K562 (cell line): Measurements from ENCODE around the gene PATJ. TPM values are rescaled to one million over a fixed set of nuclear protein-coding genes. Genes with fewer than 3 reads are reported as not detected.

ENCODE experiments used
- ATAC-seq: fragments of 200-7000 bp; cut with Tn5 transposase; 3 replicates; pipeline ENCODE4 v1.9.1; 2020; ENCODE audit warnings: moderate library complexity
- BruUV-seq: library from RNA; stranded (reverse); fragments of 400-500 nt; replicated peaks from 2 replicates; lab custom pipeline; 2021; lab: Mats Ljungman, UMichigan
- CTCF ChIA-PET: fragments of 300-600 bp; formaldehyde crosslinking; extraction: SDS; loops from one replicate; lab custom pipeline; 2021; ENCODE audit warnings: low intra/inter-chr PET ratio; lab: Yijun Ruan, JAX
- POLR2A ChIA-PET: fragments of 300-600, 350-650 bp; sonication (Branson Sonifier 250); formaldehyde crosslinking; extraction: SDS; loops from one replicate; lab custom pipeline; 2021; ENCODE audit warnings: antibody characterized with exemption, inconsistent platforms; lab: Yijun Ruan, JAX
- DNase-seq, 4 experiments: peaks; one replicate each; pipeline versions ENCODE4 v3.0.0 to v3.0.0-alpha.2; 2011 to 2018; ENCODE audit warnings: low spot score in 3 of 4, mixed read lengths in 3 of 4; ENCODE audit errors: extremely low read depth in 1 of 4
- FAIRE-seq: peaks from 2 replicates; lab custom pipeline; 2011; peaks lifted over from hg19 to GRCh38; lab: Jason Lieb, UNC
- H2AFZ ChIP-seq: 2 replicates; pipeline ENCODE4 v1.6.0; 2011; ENCODE audit warnings: low read depth, low read length, control low read depth, inconsistent platforms
- H3K27ac ChIP-seq: fragments of 200-600 bp; 3 replicates; pipeline ENCODE4 v1.8.0; 2011; ENCODE audit warnings: low read depth, mild to moderate bottlenecking, control low read depth, inconsistent platforms, low read length, moderate library complexity, mixed read lengths; ENCODE audit errors: extremely low read depth
- H3K27me3 ChIP-seq, 2 experiments: fragments of 300-600 bp in 1 of 2; 2 replicates in 1 of 2; 3 replicates in 1 of 2; pipeline versions ENCODE4 v1.6.0 to v1.8.0; 2011; ENCODE audit warnings: inconsistent platforms in 2 of 2, low read length in 2 of 2, mild to moderate bottlenecking in 1 of 2, mixed read lengths in 1 of 2, moderate library complexity in 1 of 2; ENCODE audit not compliant: control insufficient read depth in 2 of 2, insufficient read depth in 2 of 2
- H3K36me3 ChIP-seq: fragments of 300-600 bp; 3 replicates; pipeline ENCODE4 v1.8.0; 2011; ENCODE audit warnings: mild to moderate bottlenecking, low read length, inconsistent platforms; ENCODE audit not compliant: control insufficient read depth, insufficient read depth
- H3K4me1 ChIP-seq, 2 experiments: fragments of 200-600 bp in 1 of 2; replicated peaks in 1 of 2; 2 replicates in 1 of 2; 3 replicates in 1 of 2; pipeline versions ENCODE4 v1.5.1 to v1.8.0; 2011; ENCODE audit warnings: inconsistent platforms in 2 of 2, low read length in 2 of 2, mild to moderate bottlenecking in 1 of 2, mixed read lengths in 1 of 2, moderate library complexity in 1 of 2; ENCODE audit not compliant: control insufficient read depth in 2 of 2, insufficient read depth in 2 of 2
- H3K4me2 ChIP-seq: 2 replicates; pipeline ENCODE4 v1.6.1; 2011; ENCODE audit warnings: low read length, control low read depth, inconsistent platforms, mixed read lengths; ENCODE audit not compliant: insufficient read depth
- H3K4me3 ChIP-seq: fragments of 200-600 bp; sonication (generic), shearing (Covaris generic); 2 replicates; pipeline ENCODE4 v1.5.1; 2016; ENCODE audit warnings: control low read depth, inconsistent platforms
- H3K79me2 ChIP-seq: fragments of 200-600 bp; 3 replicates; pipeline ENCODE4 v1.8.0; 2011; ENCODE audit warnings: low read length, inconsistent platforms; ENCODE audit not compliant: control insufficient read depth, insufficient read depth
- H3K9ac ChIP-seq, 2 experiments: 2 replicates each; pipeline versions ENCODE4 v1.6.0 to v1.6.1; 2011; ENCODE audit warnings: low read depth in 2 of 2, low read length in 2 of 2, control low read depth in 1 of 2, inconsistent platforms in 1 of 2, mild to moderate bottlenecking in 1 of 2, mixed read lengths in 1 of 2; ENCODE audit not compliant: insufficient read depth in 1 of 2
- H3K9me1 ChIP-seq: one replicate; pipeline ENCODE4 v1.6.0; 2011; ENCODE audit warnings: inconsistent platforms, mild to moderate bottlenecking, low read length, moderate library complexity; ENCODE audit not compliant: control insufficient read depth, insufficient read depth
- H3K9me3 ChIP-seq: replicated peaks from 2 replicates; pipeline ENCODE4 v1.5.1; 2011; ENCODE audit warnings: low read depth, low read length, inconsistent platforms; ENCODE audit not compliant: control insufficient read depth, insufficient read depth
- H4K20me1 ChIP-seq: replicated peaks from 2 replicates; pipeline ENCODE4 v1.6.1; 2011; ENCODE audit warnings: low read length, inconsistent platforms, mixed read lengths; ENCODE audit not compliant: control insufficient read depth, insufficient read depth
- C11orf30 ChIP-seq: fragments of 450-650 bp; IDR thresholded peaks from 2 replicates; pipeline ENCODE4 v1.6.1; 2016; ENCODE audit warnings: low read depth, mild to moderate bottlenecking
- MAFF ChIP-seq: IDR thresholded peaks from 2 replicates; pipeline ENCODE4 v1.6.1; 2012; ENCODE audit warnings: low read length, improper control_type of control experiment
- MAFG ChIP-seq: fragments of 450-650 bp; conservative IDR thresholded peaks from 2 replicates; pipeline ENCODE4 v1.6.1; 2016; ENCODE audit warnings: missing genetic modification characterization, missing compliant biosample characterization
- MAFK ChIP-seq: IDR thresholded peaks from 2 replicates; pipeline ENCODE4 v1.6.1; 2011; ENCODE audit warnings: low read length, improper control_type of control experiment
- ZBTB11 ChIP-seq, 3 experiments: fragments of 200-800 bp in 1 of 3; fragments of 250-450 bp in 1 of 3; fragments of 450-650 bp in 1 of 3; sonication (Bioruptor Pico) in 1 of 3; sonication (Bioruptor generic) in 1 of 3; formaldehyde crosslinking in 1 of 3; IDR thresholded peaks; 2 replicates each; pipeline versions ENCODE4 v1.6.1 to v1.8.0; 2016 to 2022; ENCODE audit warnings: mild to moderate bottlenecking in 2 of 3, missing genetic modification characterization in 2 of 3, missing compliant biosample characterization in 1 of 3, moderate library complexity in 1 of 3
- ZNF316 ChIP-seq: fragments of 450-650 bp; IDR thresholded peaks from 2 replicates; pipeline ENCODE4 v1.6.1; 2016
- WGBS: fragments of 100-300 bp; shearing (Covaris generic); methylation state at CpG from one replicate; pipeline ENCODE4 v1.1.6; 2016; ENCODE audit warnings: low coverage, mixed read lengths; ENCODE audit not compliant: insufficient coverage; ENCODE audit errors: missing lambda C conversion rate; 5-methylcytosine and 5-hydroxymethylcytosine counted together
- in situ Hi-C: fragments of 300-500 bp; cut with MboI; formaldehyde crosslinking; loops from 4 replicates; pipeline ENCODE4 v1.15.0; 2018; ENCODE audit warnings: inconsistent platforms, mixed read lengths
- intact Hi-C: fragments of 100-400 bp; cut with micrococcal nuclease; formaldehyde crosslinking; loops from 2 replicates; pipeline ENCODE4 v1.14.2; 2022
- polyA plus RNA-seq, 8 experiments: library from polyadenylated mRNA; depleted of rRNA in 4 of 8; stranded (reverse) in 5 of 8; unstranded in 3 of 8; fragments of >200 nt; fragmentation: Nextera tagmentation in 2 of 8; fragmentation: Illumina TruSeq in 1 of 8; extraction: Ambion mirVana in 2 of 8; extraction: Trizol in 1 of 8; gene quantifications; 2 replicates each; pipeline versions ENCODE4 v1.2.1 to v1.2.3, GENCODE V29; 2011 to 2014; ENCODE audit warnings: inconsistent platforms in 1 of 8, missing spikeins in 1 of 8
- total RNA-seq, 7 experiments: library from RNA; depleted of rRNA in 6 of 7; stranded (reverse); fragments of >200 nt in 6 of 7; fragmentation: Illumina TruSeq in 2 of 7; extraction: Trizol in 2 of 7; gene quantifications; 2 replicates each; pipeline versions ENCODE4 v1.2.1 to v1.2.3, GENCODE V29; 2011 to 2021; ENCODE audit warnings: low replicate concordance in 1 of 7

Gene PATJ
- total and polyA plus RNA-seq, 9 of the 15 experiments (the other 6 are each of a cell fraction or from before 2014, with no cell fraction given): 0.22 TPM; not detected in 8

DNA sequence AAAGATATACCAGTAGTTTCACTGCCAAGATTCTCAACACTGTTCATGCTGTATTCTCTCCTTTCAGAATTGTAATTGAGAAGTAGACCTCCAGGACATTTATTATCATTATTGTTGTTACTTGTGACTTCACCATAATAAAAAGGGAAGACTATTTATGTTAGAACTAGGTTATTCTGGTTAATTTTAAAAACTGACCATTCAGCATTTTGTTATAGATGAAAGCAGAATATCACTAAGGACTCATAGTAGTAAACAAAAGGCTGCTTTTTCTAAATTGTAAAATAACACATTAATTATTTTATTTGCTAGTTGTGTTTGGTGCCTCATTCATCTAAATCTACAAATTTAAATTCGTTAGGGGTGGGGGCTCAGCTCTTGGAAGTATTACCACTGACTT, 210.4 kb downstream of the PATJ start:
- no peak for ATAC-seq
- H3K9me3 ChIP-seq: no peaks in the 10 kb centered on the region
- no peaks in the 10 kb centered on the region; a peak in 1 of 5 replicates for H3K27me3 ChIP-seq
- H3K9ac ChIP-seq: no peak overlapping the region
- in situ Hi-C loops: no loop called here
- no peak for FAIRE-seq
- 0% methylated on average over 1 of the region's 1 CpG for WGBS
- H3K4me1 ChIP-seq: no peaks in the 10 kb centered on the region
- peak; percentile 63 for TF ChIP-seq C11orf30
- peak; percentile 45 for TF ChIP-seq MAFG
- peak; percentile 31; the same call in 1 of the 2 replicates for TF ChIP-seq MAFK
- peak; percentile 84 for TF ChIP-seq ZNF316
- TF ChIP-seq MAFF: peak; percentile 36; the same call in 1 of the 2 replicates
- no peak for TF ChIP-seq ZBTB11 (CRISPR knock-in tag; IDR thresholded peaks at IDR 0.05)
- no peak overlapping the region for H3K4me2 ChIP-seq
- H2AFZ ChIP-seq: no peak overlapping the region
- no TSS peak for BruUV-seq
- H3K4me3 ChIP-seq: no peak overlapping the region
- H4K20me1 ChIP-seq: no peaks in the 10 kb centered on the region
- H3K36me3 ChIP-seq: no peaks in the 10 kb centered on the region
- no peak overlapping the region for H3K27ac ChIP-seq
- ChIA-PET POLR2A (interaction anchor here (0.5 kb wide), 1 partner anchor 527 kb away, joined by 3 read pairs; no protein-coding TSS in a partner anchor), CTCF (no interaction called here)
- H3K9me1 ChIP-seq: no peaks in the 10 kb centered on the region
- intact Hi-C loops: loop anchor here (5.0 kb wide), 1 partner anchor 190 kb away; no protein-coding TSS in a partner anchor
- H3K79me2 ChIP-seq: no peaks in the 10 kb centered on the region
- DNase-seq: no peak
